Memory B cell (primary cell): ENCODE measurements around the gene DCHS2.
A peak's percentile ranks its signal among the peaks of the same experiment; 100 is the strongest.

ENCODE experiments used
- ATAC-seq: fragments of 150-1000 bp; cut with Tn5 transposase; 2 replicates; pipeline ENCODE4 v1.10.0; 2021; ENCODE audit warnings: low read depth, mild to moderate bottlenecking, moderate library complexity
- DNase-seq, 2 donors: peaks; one replicate each; pipeline ENCODE4 v3.0.0; 2022; ENCODE audit warnings: low spot score in 2 of 2
- H3K27ac Mint-ChIP-seq: one replicate; pipeline ENCODE4 v1.8.0; 2022; ENCODE audit warnings: mild to moderate bottlenecking, moderate library complexity, mixed read lengths
- H3K27me3 Mint-ChIP-seq: one replicate; pipeline ENCODE4 v1.8.0; 2022; ENCODE audit warnings: mixed read lengths
- H3K36me3 Mint-ChIP-seq: one replicate; pipeline ENCODE4 v1.8.0; 2022; ENCODE audit warnings: mild to moderate bottlenecking, mixed read lengths
- H3K4me1 Mint-ChIP-seq: one replicate; pipeline ENCODE4 v1.8.0; 2022; ENCODE audit warnings: mixed read lengths
- H3K4me3 Mint-ChIP-seq: one replicate; pipeline ENCODE4 v1.8.0; 2022; ENCODE audit warnings: mild to moderate bottlenecking, moderate library complexity, mixed read lengths
- H3K9me3 Mint-ChIP-seq: one replicate; pipeline ENCODE4 v1.8.0; 2022; ENCODE audit warnings: mixed read lengths

Gene DCHS2

DNA sequence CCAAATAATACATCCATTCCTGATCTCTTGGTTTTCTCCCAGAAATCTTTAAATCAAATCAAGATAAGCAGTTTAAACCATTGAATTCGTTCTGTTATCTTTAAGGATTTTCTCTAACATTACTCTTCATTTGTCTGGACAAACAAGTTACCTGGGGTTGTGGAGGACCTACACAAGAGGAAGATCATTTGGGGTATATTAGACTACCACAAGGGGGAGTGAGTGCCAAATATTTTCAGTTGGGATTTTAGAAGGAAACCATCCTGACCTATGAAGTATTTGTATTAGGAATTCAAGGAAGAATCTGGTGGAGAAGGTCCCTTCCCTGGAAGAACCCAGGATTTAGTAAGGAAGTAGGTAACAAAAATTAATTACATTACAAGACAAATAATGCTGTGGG is 12.0 kb upstream of the DCHS2 start:
- H3K27me3 Mint-ChIP-seq: peaks cover 9% of the 10 kb centered on the region
- no peak overlapping the region for H3K27ac Mint-ChIP-seq
- H3K36me3 Mint-ChIP-seq: no peaks in the 10 kb centered on the region
- ATAC-seq (no peak), DNase-seq (no peak)
- H3K4me3 Mint-ChIP-seq: no peak overlapping the region
- no peaks in the 10 kb centered on the region for H3K4me1 Mint-ChIP-seq
- no peaks in the 10 kb centered on the region for H3K9me3 Mint-ChIP-seq

DNA sequence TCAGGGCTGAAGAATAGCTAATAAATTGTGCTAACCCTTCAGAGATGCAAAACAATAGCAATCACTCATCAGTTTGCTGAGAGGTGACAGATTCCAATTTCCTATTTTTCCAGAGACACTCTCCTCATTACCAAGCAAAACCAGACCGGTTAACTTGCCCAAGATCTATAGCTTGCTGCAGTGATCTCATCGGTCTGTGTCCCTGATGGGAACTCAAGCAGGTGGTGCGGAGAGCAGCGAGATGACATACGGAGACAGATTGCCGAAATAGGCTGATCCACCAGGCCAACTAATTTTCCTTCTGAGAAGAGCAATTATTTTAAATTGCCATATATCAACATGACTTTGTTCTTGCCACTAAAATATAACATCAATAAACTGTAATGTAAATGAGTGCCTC is 10.5 kb upstream of the DCHS2 start:
- no peaks in the 10 kb centered on the region for H3K9me3 Mint-ChIP-seq
- H3K4me1 Mint-ChIP-seq: no peaks in the 10 kb centered on the region

DNA sequence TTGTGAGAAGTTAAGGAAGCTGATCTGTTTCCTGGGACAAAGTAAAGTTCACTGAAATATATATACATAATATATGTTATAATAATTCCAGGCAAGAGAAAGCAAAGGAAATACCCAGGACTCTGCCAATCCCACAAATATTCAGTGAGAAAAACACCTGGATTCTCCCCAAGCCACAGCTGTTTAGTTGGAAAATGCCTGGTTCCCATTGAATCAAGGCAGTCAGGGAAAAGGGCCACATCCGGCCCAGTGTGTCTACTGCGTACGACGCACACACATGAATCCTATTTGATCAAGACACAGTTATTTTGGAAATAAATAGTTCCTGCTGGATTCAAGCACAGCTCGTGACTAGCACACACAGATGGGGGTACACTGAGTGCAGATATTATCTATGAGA is 6.3 kb upstream of the DCHS2 start:
- no peak for ATAC-seq

More for the DNA sequence above, 10.5 kb upstream of the DCHS2 start:
- Mint-ChIP-seq H3K27me3 (peaks cover 11% of the 10 kb centered on the region), H3K27ac (no peak overlapping the region), H3K4me3 (no peak overlapping the region), H3K36me3 (no peaks in the 10 kb centered on the region)
- DNase-seq (no peak), ATAC-seq (no peak)

DNA sequence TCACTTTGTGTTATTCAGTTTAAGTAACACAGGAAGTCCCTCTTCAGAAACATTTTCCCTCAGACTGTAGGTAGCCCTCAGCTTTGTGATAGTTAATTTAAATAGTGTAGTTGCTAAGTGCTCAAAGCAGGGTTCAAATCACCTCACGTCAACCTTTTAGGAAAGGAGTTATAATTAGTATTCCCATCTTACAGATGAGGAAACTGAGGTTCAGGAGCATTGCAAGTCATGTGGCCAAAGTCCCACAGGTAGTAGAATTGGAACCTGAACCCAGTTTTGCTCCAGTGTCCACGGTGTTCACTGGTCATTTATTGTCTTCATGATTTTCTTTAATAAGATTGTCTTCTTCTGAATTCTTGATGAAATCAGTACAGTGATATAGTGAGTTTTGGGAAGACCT is 4.3 kb upstream of the DCHS2 start:
- Mint-ChIP-seq H3K27ac (no peak overlapping the region), H3K9me3 (no peaks in the 10 kb centered on the region), H3K27me3 (peaks cover 18% of the 10 kb centered on the region), H3K36me3 (no peaks in the 10 kb centered on the region), H3K4me1 (peaks cover 6% of the 10 kb centered on the region), H3K4me3 (no peak overlapping the region)
- DNase-seq (no peak), ATAC-seq (no peak)

More for the DNA sequence above, 6.3 kb upstream of the DCHS2 start:
- Mint-ChIP-seq H3K9me3 (no peaks in the 10 kb centered on the region), H3K4me3 (no peak overlapping the region), H3K27ac (no peak overlapping the region), H3K36me3 (no peaks in the 10 kb centered on the region), H3K4me1 (no peaks in the 10 kb centered on the region), H3K27me3 (peaks cover 16% of the 10 kb centered on the region)
- no peak for DNase-seq

DNA sequence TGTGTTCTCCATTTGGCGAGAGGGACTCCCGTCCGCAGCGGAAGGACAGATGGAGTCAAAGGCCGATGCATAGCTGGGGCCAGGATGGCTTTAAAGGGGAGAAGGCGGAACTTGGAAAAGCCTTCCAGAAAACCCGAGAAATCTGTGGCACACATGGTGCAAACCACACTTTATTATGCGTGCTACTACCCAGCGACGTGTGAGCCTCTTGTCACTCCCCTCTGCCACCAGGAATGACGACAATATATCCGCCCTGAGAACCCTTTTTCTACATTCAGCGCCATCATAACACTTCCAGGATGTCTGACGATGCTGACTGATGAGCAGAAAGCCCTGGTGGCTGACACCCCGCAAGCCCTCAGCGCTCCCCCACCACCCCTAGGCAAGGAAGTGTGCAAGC is 689 bp upstream of the DCHS2 start:
- Mint-ChIP-seq H3K27ac (no peak overlapping the region), H3K27me3 (peaks cover 19% of the 10 kb centered on the region), H3K4me3 (peak overlapping the region; percentile 73), H3K9me3 (no peaks in the 10 kb centered on the region), H3K36me3 (no peaks in the 10 kb centered on the region), H3K4me1 (peaks cover 9% of the 10 kb centered on the region)
- ATAC-seq (no peak), DNase-seq (no peak)

DNA sequence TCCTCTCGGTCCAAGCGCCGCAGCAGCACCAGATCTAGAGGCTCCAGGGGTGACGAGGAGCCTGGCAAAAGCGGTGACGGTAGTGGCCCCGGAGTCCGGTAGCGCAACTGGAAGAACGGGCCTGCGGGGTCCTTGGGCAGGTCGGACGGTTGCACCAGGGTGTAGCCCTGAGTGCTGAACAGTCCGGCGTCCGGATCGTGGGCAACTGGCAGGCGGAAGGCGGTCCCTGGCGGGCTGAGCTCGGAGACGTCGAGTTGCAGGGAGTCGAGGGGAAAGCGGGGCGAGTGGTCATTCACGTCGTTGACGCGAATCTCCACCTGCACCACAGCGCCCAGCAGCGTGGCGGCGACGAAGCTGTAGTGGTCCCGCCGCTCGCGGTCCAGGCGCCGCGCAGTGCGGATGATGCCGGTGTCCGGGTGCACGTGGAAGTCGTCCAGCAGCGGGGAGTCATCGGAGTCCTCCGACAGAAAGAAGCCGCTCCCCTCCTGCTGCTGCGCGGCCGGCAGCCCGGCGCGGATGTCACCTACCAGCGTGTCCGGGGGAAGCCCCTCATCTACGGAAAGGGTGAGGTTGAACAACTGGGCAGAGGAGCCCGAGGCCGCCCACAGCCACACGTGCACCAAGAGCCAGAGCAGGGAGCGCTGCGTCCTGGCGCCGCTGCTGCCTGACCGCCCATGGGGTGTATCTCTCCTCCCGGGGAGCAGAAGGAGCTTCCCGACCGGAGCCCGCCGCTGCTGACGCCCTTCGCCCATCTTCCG is 837 bp downstream of the DCHS2 start:
- no peaks in the 10 kb centered on the region for H3K36me3 Mint-ChIP-seq
- peak overlapping the region; percentile 73 for H3K4me3 Mint-ChIP-seq
- no peaks in the 10 kb centered on the region for H3K9me3 Mint-ChIP-seq
- DNase-seq (peak in 1 of 2 donors; percentile 22), ATAC-seq (peak; percentile 73)
- H3K27ac Mint-ChIP-seq: no peak overlapping the region
- peaks cover 9% of the 10 kb centered on the region for H3K4me1 Mint-ChIP-seq
- peaks cover 15% of the 10 kb centered on the region for H3K27me3 Mint-ChIP-seq

DNA sequence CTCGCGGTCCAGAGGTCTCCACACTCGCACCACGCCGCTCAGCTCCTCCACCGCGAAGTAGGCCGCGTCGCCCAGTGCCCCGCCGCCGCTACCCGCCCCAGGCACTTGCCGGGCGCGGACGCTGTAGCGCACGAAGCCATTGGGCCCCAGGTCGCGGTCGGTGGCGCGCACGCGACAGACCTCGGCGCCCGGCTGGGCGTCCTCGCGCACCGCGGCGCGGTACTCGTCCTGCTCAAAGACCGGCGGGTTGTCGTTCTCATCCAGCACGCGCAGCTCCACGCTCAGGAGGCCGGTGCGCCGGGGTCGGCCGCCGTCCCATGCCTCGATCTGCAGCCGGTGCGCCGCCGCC is 1.4 kb downstream of the DCHS2 start:
- Mint-ChIP-seq H3K27me3 (peaks cover 13% of the 10 kb centered on the region), H3K27ac (no peak overlapping the region), H3K36me3 (no peaks in the 10 kb centered on the region), H3K9me3 (no peaks in the 10 kb centered on the region), H3K4me1 (peaks cover 9% of the 10 kb centered on the region), H3K4me3 (peak overlapping the region; percentile 73)
- no peak for DNase-seq
- no peak for ATAC-seq

DNA sequence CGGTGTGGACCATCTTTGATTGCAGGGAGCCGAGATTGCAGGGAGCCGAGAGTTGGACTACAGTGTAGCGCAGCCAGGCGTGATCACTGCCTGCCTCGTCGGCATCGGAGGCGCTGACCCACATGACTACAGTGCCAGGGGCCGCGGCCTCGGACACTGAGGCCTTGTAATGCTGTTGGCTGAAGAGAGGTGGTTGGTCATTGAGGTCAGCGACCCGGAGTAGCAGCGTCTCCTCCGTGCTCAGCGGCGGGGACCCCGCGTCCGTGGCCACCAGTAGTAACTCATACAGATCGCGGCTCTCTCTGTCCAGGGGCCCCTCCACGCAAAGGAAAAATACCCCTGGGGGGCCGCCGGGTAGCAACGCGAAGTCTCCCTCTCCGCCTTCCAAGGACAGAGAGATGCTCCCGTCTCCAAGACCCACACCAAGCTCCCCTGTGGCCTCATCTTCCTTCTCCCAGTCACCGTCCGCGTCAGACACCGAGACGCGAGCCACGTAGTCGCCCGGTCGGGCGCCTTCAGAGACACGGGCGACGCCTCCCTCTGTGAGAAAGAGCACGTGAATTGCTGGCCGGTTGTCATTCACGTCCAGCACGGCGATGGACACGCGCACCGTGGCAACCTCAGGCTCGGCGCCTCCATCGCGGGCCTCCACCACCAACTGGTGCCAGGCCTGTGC is 1.9 kb downstream of the DCHS2 start:
- no peaks in the 10 kb centered on the region for H3K9me3 Mint-ChIP-seq
- ATAC-seq: no peak
- H3K4me1 Mint-ChIP-seq: peaks cover 9% of the 10 kb centered on the region
- no peak overlapping the region for H3K27ac Mint-ChIP-seq
- DNase-seq: no peak
- H3K36me3 Mint-ChIP-seq: no peaks in the 10 kb centered on the region
- H3K4me3 Mint-ChIP-seq: no peak overlapping the region
- H3K27me3 Mint-ChIP-seq: peaks cover 13% of the 10 kb centered on the region

DNA sequence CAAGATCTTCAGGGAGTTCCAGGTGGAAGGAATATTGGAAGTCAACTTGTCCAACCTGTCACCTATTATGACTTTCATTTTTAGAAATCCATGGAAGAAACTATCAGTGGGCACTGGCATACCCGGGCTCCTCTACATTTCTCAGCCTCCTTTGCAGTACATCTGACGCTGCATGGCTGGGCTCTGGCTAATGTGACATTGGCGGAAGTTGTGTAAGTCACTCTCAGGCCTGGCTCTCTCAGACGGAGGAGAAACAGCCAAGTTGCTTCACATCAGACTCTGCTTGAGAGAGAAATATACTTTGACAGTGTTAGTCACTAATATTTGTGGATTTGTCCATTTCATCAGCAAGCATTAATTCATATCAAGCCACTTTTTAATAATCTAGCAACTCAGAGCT is 4.5 kb downstream of the DCHS2 start:
- no peak overlapping the region for H3K27ac Mint-ChIP-seq
- no peak overlapping the region for H3K4me3 Mint-ChIP-seq
- no peaks in the 10 kb centered on the region for H3K36me3 Mint-ChIP-seq
- peaks cover 9% of the 10 kb centered on the region for H3K4me1 Mint-ChIP-seq
- no peak for ATAC-seq
- H3K27me3 Mint-ChIP-seq: peaks cover 8% of the 10 kb centered on the region
- no peak for DNase-seq
- no peaks in the 10 kb centered on the region for H3K9me3 Mint-ChIP-seq

DNA sequence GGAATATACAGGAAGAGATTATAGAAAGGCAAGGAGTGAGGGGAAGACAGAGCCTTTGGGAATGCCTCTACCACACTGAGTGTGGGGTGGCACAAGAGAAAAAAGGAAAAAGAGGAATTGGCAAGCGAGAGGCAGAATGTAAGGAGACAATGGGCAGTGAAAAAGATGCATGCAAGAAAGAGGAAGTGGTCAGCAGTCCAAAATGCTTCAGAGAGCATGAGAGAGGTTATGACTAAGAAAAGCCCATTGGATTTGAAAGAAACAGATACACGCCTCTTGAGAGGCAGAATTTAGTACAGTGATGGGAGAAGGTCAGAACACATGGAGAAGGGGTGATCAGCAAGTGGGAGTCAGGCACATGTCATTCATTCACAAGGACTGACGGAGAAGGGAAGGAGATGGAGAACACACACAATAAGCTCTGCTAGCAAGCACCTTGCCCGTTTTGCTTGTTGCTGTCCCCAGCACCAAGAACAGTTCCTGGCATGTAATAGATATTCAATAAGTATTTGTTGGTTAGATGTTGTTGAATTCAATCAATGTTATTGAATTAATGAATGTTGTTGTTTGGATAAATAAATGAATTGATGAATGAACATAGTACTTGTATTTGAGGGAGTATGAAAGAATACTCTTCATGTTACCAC is 6.3 kb downstream of the DCHS2 start:
- no peaks in the 10 kb centered on the region for H3K9me3 Mint-ChIP-seq
- DNase-seq (no peak), ATAC-seq (peak; percentile 65)
- H3K27me3 Mint-ChIP-seq: peaks cover 1% of the 10 kb centered on the region
- H3K4me3 Mint-ChIP-seq: no peak overlapping the region
- no peak overlapping the region for H3K27ac Mint-ChIP-seq
- H3K36me3 Mint-ChIP-seq: no peaks in the 10 kb centered on the region
- H3K4me1 Mint-ChIP-seq: no peaks in the 10 kb centered on the region

DNA sequence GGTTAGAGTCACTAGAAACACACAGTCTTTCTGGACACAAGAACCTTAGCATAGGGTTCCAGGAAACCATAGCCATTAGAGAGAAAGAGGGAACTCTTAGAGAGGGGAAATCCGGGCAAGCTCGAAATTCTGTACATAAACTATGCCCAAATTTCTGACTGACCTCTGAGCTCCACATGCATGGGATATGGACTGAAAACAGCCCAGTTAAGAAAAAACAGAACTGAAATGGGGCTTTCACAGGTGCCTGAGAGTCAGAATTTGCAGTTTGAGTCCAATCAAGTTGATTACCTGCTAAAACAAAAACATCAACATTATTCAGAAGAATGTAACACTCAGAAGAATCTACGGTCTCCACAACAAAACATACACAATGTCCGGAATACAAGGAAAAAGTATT is 13.1 kb downstream of the DCHS2 start:
- Mint-ChIP-seq H3K4me3 (no peak overlapping the region), H3K4me1 (no peaks in the 10 kb centered on the region), H3K36me3 (no peaks in the 10 kb centered on the region), H3K27ac (no peak overlapping the region), H3K27me3 (no peaks in the 10 kb centered on the region), H3K9me3 (no peaks in the 10 kb centered on the region)
- ATAC-seq: no peak
- no peak for DNase-seq

DNA sequence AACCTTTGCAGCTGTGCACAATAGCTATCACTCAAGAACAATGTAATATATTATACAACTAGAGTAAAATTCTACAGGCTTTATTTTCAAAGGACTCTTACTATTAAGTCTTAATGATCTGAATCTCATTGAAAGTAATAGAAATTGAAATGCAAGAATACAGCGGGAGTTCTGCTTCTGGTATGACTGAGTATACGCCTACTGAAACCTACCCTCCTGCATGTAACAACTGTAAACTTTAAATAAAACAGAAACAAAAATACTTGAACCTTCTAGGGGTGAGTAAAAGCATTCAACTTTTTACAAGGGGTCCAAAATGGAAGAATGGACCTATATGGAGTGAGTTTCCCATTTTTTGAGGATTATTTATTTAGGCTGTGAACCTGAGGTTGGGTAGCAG is 13.5 kb downstream of the DCHS2 start:
- Mint-ChIP-seq H3K27me3 (no peaks in the 10 kb centered on the region), H3K27ac (no peak overlapping the region), H3K36me3 (no peaks in the 10 kb centered on the region), H3K4me3 (no peak overlapping the region), H3K9me3 (no peaks in the 10 kb centered on the region), H3K4me1 (no peaks in the 10 kb centered on the region)
- ATAC-seq (no peak), DNase-seq (no peak)

DNA sequence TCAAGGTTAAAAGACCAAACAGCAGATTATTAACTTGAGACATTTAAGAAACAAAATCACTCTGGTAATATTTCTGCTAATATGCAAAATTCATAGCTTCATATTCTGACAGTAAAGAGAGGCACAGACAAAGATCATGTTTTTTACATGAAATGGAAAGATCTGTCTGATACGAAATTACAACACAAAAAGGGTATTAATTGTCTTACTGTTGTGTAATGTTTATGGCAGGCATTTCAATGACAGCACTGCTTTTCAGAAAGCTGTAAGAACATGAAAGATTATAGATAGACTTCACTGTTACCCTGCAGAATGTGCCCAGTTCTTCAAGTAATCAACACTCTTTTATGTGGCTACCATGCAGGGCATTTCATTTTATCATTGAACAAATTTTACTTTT is 15.4 kb downstream of the DCHS2 start:
- ATAC-seq (no peak), DNase-seq (no peak)
- H3K4me3 Mint-ChIP-seq: no peak overlapping the region
- no peaks in the 10 kb centered on the region for H3K9me3 Mint-ChIP-seq
- no peaks in the 10 kb centered on the region for H3K36me3 Mint-ChIP-seq
- H3K27ac Mint-ChIP-seq: no peak overlapping the region
- peaks cover 2% of the 10 kb centered on the region for H3K27me3 Mint-ChIP-seq
- no peaks in the 10 kb centered on the region for H3K4me1 Mint-ChIP-seq

DNA sequence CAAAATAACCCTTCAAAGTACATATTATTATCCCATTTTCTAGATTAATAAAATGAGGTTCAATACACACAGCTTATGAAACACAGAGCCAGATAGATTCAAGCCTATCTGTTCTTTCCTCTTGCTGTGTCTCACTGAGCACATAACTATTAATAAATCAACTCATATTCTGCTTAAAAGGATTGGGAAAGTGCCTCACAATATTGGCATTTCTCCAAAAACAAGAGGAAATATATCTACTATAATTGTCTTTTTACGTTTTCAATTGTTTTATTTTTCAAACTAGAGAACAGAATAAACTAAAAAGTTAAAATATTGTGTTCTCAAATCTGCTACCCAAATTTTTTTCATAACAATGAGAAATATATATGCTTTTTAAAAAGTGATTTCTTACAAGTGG is 15.8 kb downstream of the DCHS2 start:
- ATAC-seq: no peak
- no peak for DNase-seq
- no peak overlapping the region for H3K4me3 Mint-ChIP-seq
- H3K9me3 Mint-ChIP-seq: no peaks in the 10 kb centered on the region
- peaks cover 2% of the 10 kb centered on the region for H3K27me3 Mint-ChIP-seq
- no peak overlapping the region for H3K27ac Mint-ChIP-seq
- no peaks in the 10 kb centered on the region for H3K4me1 Mint-ChIP-seq
- H3K36me3 Mint-ChIP-seq: no peaks in the 10 kb centered on the region
